CD1c-positive myeloid dendritic cell (primary cell): ENCODE measurements around the gene NRG2.

ENCODE experiments used
- DNase-seq: peaks from one replicate; pipeline ENCODE4 v3.0.0-alpha.2; 2016; ENCODE audit errors: extremely low spot score

Gene NRG2

GRCh38 chr5:139838381-139839197 is 204.5 kb downstream of the NRG2 start:
- no peak for DNase-seq

GRCh38 chr5:139837711-139838380 is 205.3 kb downstream of the NRG2 start:
- DNase-seq: no peak

- no peak for DNase-seq
Observed at GRCh38 chr5:139836469-139837208, 206.5 kb downstream of the NRG2 start.

GRCh38 chr5:139835656-139836055 is 207.4 kb downstream of the NRG2 start:
- no peak for DNase-seq

GRCh38 chr5:139833525-139833924 is 209.6 kb downstream of the NRG2 start:
- DNase-seq: no peak

- no peak for DNase-seq
Observed at GRCh38 chr5:139831624-139832023, 211.5 kb downstream of the NRG2 start.

- DNase-seq: no peak
Observed at GRCh38 chr5:139829471-139829870, 213.6 kb downstream of the NRG2 start.

GRCh38 chr5:139828207-139828895 is 214.7 kb downstream of the NRG2 start:
- no peak for DNase-seq

GRCh38 chr5:139825690-139826089 is 217.4 kb downstream of the NRG2 start:
- DNase-seq: no peak

- DNase-seq: no peak
Observed at GRCh38 chr5:139823757-139824355, 219.2 kb downstream of the NRG2 start.

- DNase-seq: no peak
Observed at GRCh38 chr5:139822553-139823425, 220.3 kb downstream of the NRG2 start.

GRCh38 chr5:139821806-139822552 is 221.1 kb downstream of the NRG2 start:
- DNase-seq: no peak

- no peak for DNase-seq
Observed at GRCh38 chr5:139820606-139821005, 222.5 kb downstream of the NRG2 start.

GRCh38 chr5:139820130-139820529 is 223.0 kb downstream of the NRG2 start:
- no peak for DNase-seq

- no peak for DNase-seq
Observed at GRCh38 chr5:139817970-139818369, 225.1 kb downstream of the NRG2 start.

- DNase-seq: no peak
Observed at GRCh38 chr5:139817362-139817761, 225.7 kb downstream of the NRG2 start.

GRCh38 chr5:139816566-139816965 is 226.5 kb downstream of the NRG2 start:
- no peak for DNase-seq

- no peak for DNase-seq
Observed at GRCh38 chr5:139814704-139815280, 228.3 kb downstream of the NRG2 start.

- no peak for DNase-seq
Observed at GRCh38 chr5:139814191-139814601, 228.9 kb downstream of the NRG2 start.
